Astrocyte (in vitro differentiated cells and primary cell): ENCODE measurements around the gene UBXN2A. TPM values are rescaled to one million over a fixed set of nuclear protein-coding genes. Genes with fewer than 3 reads are reported as not detected.

Experiments
- DNase-seq: peaks from one replicate; pipeline ENCODE4 v3.0.0-alpha.2; 2010; ENCODE audit warnings: low read depth
- FAIRE-seq: peaks from 2 replicates; lab custom pipeline; 2011; peaks lifted over from hg19 to GRCh38; lab: Jason Lieb, UNC
- H2AFZ ChIP-seq: 2 replicates; pipeline ENCODE4 v1.6.0; 2012; ENCODE audit warnings: low read depth, low read length, inconsistent platforms
- H3K27ac ChIP-seq: 2 replicates; pipeline ENCODE4 v1.5.1; 2011; ENCODE audit warnings: low read depth, low read length, inconsistent platforms
- H3K27me3 ChIP-seq: 2 replicates; pipeline ENCODE4 v1.6.0; 2011; ENCODE audit warnings: low read length, inconsistent platforms; ENCODE audit not compliant: insufficient read depth
- H3K36me3 ChIP-seq: 2 replicates; pipeline ENCODE4 v1.5.1; 2011; ENCODE audit warnings: low read length, inconsistent platforms; ENCODE audit not compliant: insufficient read depth
- H3K4me1 ChIP-seq: 2 replicates; pipeline ENCODE4 v1.5.1; 2011; ENCODE audit warnings: low read length, inconsistent platforms; ENCODE audit not compliant: insufficient read depth
- H3K4me2 ChIP-seq: 2 replicates; pipeline ENCODE4 v1.6.0; 2012; ENCODE audit warnings: low read length, inconsistent platforms
- H3K4me3 ChIP-seq: 2 replicates; pipeline ENCODE4 v1.5.1; 2011; ENCODE audit warnings: low read depth, mild to moderate bottlenecking, low read length, inconsistent platforms; ENCODE audit not compliant: insufficient read depth
- H3K79me2 ChIP-seq: 2 replicates; pipeline ENCODE4 v1.6.0; 2012; ENCODE audit warnings: mild to moderate bottlenecking, low read length, inconsistent platforms; ENCODE audit not compliant: insufficient read depth
- H3K9ac ChIP-seq: 2 replicates; pipeline ENCODE4 v1.6.0; 2012; ENCODE audit warnings: mild to moderate bottlenecking, low read length, inconsistent platforms
- H3K9me3 ChIP-seq: 2 replicates; pipeline ENCODE4 v1.5.1; 2012; ENCODE audit warnings: low read depth, mild to moderate bottlenecking, low read length, inconsistent platforms; ENCODE audit not compliant: insufficient read depth
- H4K20me1 ChIP-seq: 2 replicates; pipeline ENCODE4 v1.6.0; 2012; ENCODE audit warnings: low read length, inconsistent platforms; ENCODE audit not compliant: insufficient read depth
- H3K27ac Mint-ChIP-seq: one replicate; pipeline ENCODE4 v1.8.0; 2021; ENCODE audit warnings: mild to moderate bottlenecking, mixed read lengths; ENCODE audit not compliant: unreplicated experiment
- H3K27me3 Mint-ChIP-seq: one replicate; pipeline ENCODE4 v1.8.0; 2021; ENCODE audit warnings: low read depth, mixed read lengths; ENCODE audit not compliant: unreplicated experiment
- H3K36me3 Mint-ChIP-seq: one replicate; pipeline ENCODE4 v1.8.0; 2021; ENCODE audit warnings: low read depth, mixed read lengths; ENCODE audit not compliant: unreplicated experiment
- H3K4me1 Mint-ChIP-seq: one replicate; pipeline ENCODE4 v1.8.0; 2021; ENCODE audit warnings: low read depth, mixed read lengths; ENCODE audit not compliant: unreplicated experiment
- H3K4me3 Mint-ChIP-seq: one replicate; pipeline ENCODE4 v1.8.0; 2021; ENCODE audit warnings: mild to moderate bottlenecking, moderate library complexity, mixed read lengths; ENCODE audit not compliant: unreplicated experiment
- H3K9me3 Mint-ChIP-seq: one replicate; pipeline ENCODE4 v1.8.0; 2021; ENCODE audit warnings: mild to moderate bottlenecking, mixed read lengths; ENCODE audit not compliant: unreplicated experiment
- EZH2 ChIP-seq: IDR thresholded peaks from 2 replicates; pipeline ENCODE4 v1.6.1; 2012; ENCODE audit warnings: mild to moderate bottlenecking, low read length, inconsistent platforms; ENCODE audit not compliant: insufficient read depth
- total RNA-seq: library from RNA; stranded (reverse); gene quantifications from 2 replicates; pipeline ENCODE4 v1.2.1, GENCODE V29; 2021
- TF ChIP-seq, protein P1 (sequence below): IDR thresholded peaks from 2 replicates; pipeline ENCODE4 v1.5.1; 2011; ENCODE audit warnings: low read depth, mild to moderate bottlenecking, inconsistent platforms, low read length, moderate library complexity; ENCODE audit not compliant: insufficient read depth

Gene UBXN2A
- total RNA-seq, 1 donor from 2014 or later = 22.2 TPM

DNA sequence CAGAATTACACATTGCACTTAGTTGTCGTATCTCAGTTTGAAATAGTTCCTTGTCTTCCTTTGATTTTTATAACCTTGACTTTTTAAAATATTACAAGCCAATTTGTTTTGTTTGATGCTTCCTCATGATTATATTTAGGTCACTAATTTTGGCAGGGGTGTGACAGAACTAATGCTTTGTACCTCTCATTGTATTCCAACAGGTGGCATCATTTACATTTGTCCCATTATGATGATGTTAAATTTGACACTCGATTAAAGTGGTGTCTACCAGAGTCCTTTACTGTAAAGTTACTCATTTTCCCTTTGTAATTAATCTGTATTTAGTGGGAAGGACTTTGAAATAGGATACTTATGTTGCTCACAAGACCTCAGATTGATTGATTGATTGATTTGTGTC lies 48.1 kb downstream of the UBXN2A start:
- H2AFZ ChIP-seq = no peak overlapping the region
- Mint-ChIP-seq H3K36me3 (peaks cover 11% of the 10 kb centered on the region), H3K4me3 (no peak overlapping the region), H3K4me1 (peaks cover 2% of the 10 kb centered on the region), H3K27me3 (no peaks in the 10 kb centered on the region), H3K27ac (no peak overlapping the region), H3K9me3 (no peaks in the 10 kb centered on the region)
- FAIRE-seq (peak; percentile 34), DNase-seq (no peak)
- no peaks in the 10 kb centered on the region for H3K27me3 ChIP-seq
- no peak overlapping the region for H3K9ac ChIP-seq
- no peaks in the 10 kb centered on the region for H3K79me2 ChIP-seq
- no peak for TF ChIP-seq EZH2
- TF ChIP-seq, protein P1, sequence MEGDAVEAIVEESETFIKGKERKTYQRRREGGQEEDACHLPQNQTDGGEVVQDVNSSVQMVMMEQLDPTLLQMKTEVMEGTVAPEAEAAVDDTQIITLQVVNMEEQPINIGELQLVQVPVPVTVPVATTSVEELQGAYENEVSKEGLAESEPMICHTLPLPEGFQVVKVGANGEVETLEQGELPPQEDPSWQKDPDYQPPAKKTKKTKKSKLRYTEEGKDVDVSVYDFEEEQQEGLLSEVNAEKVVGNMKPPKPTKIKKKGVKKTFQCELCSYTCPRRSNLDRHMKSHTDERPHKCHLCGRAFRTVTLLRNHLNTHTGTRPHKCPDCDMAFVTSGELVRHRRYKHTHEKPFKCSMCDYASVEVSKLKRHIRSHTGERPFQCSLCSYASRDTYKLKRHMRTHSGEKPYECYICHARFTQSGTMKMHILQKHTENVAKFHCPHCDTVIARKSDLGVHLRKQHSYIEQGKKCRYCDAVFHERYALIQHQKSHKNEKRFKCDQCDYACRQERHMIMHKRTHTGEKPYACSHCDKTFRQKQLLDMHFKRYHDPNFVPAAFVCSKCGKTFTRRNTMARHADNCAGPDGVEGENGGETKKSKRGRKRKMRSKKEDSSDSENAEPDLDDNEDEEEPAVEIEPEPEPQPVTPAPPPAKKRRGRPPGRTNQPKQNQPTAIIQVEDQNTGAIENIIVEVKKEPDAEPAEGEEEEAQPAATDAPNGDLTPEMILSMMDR = peak; percentile 18
- H3K4me3 ChIP-seq = no peak overlapping the region
- H3K27ac ChIP-seq = no peak overlapping the region
- no peaks in the 10 kb centered on the region for H4K20me1 ChIP-seq
- no peaks in the 10 kb centered on the region for H3K9me3 ChIP-seq
- H3K36me3 ChIP-seq = no peaks in the 10 kb centered on the region
- no peaks in the 10 kb centered on the region for H3K4me1 ChIP-seq
- H3K4me2 ChIP-seq = no peak overlapping the region

DNA sequence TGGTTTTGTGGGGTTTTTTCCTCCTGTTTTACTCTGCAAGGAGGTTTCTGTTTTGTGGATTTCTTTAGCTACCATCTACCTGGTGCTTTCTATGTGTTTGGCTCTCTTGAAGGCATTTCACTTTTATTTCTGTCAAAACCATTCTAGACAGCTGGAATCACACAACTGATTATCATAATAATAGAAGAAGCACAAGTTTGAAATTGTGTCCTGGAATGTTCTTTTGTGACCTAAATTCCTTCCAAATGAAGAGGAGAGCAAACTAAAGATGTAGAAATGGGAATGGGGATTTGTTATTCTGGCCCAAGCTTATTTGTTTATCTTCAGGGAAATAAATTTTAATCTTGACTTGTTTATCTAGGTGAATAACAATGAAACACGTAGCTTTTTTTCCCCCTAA lies 52.7 kb downstream of the UBXN2A start:
- no peaks in the 10 kb centered on the region for H3K9me3 ChIP-seq
- H3K4me3 Mint-ChIP-seq = no peak overlapping the region
- H3K27ac ChIP-seq = no peak overlapping the region
- no peaks in the 10 kb centered on the region for H4K20me1 ChIP-seq
- H3K27me3 ChIP-seq = no peaks in the 10 kb centered on the region
- H3K4me1 ChIP-seq = no peaks in the 10 kb centered on the region
- H3K79me2 ChIP-seq = no peaks in the 10 kb centered on the region
- H3K9me3 Mint-ChIP-seq = no peaks in the 10 kb centered on the region
- H3K4me3 ChIP-seq = no peak overlapping the region
- no peak overlapping the region for H3K9ac ChIP-seq
- DNase-seq = no peak
- no peak overlapping the region for H3K27ac Mint-ChIP-seq
- peaks cover 5% of the 10 kb centered on the region for H3K4me1 Mint-ChIP-seq
- no peaks in the 10 kb centered on the region for H3K36me3 ChIP-seq
- no peaks in the 10 kb centered on the region for H3K27me3 Mint-ChIP-seq
- peaks cover 11% of the 10 kb centered on the region for H3K36me3 Mint-ChIP-seq
- no peak overlapping the region for H2AFZ ChIP-seq
- TF ChIP-seq EZH2 = no peak
- TF ChIP-seq, protein P1 = no peak
- H3K4me2 ChIP-seq = no peak overlapping the region
- no peak for FAIRE-seq

DNA sequence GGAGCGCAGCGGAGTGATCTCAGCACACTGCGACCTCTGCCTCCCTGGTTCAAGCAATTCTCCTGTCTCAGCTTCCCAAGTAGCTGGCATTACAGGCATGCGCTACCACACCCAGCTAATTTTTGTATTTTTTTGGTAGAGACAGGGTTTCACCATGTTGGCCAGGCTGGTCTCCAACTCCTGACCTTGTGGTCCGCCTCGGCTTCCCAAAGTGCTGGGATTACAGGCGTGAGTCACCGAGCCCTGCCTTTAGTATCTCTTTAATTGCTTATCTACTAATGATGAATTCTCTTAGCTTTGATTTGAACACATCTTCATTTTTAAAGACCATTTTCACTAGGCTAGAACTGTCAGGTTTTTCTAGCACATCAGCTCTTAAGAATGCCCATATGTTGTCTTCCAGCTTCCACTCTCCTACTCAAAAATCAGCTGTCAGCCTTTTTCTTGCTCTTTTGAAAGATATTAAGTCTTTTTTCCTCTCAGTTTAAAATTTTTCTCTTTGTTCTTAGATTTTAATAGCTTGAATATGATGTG lies 53.5 kb downstream of the UBXN2A start:
- Histone ChIP-seq H2AFZ (no peak overlapping the region), H3K27me3 (no peaks in the 10 kb centered on the region), H4K20me1 (no peaks in the 10 kb centered on the region), H3K4me1 (no peaks in the 10 kb centered on the region), H3K9ac (no peak overlapping the region), H3K36me3 (no peaks in the 10 kb centered on the region), H3K4me2 (no peak overlapping the region), H3K4me3 (no peak overlapping the region), H3K9me3 (no peaks in the 10 kb centered on the region), H3K79me2 (no peaks in the 10 kb centered on the region), H3K27ac (no peak overlapping the region)
- FAIRE-seq = no peak
- no peak for TF ChIP-seq EZH2
- TF ChIP-seq, protein P1 = no peak
- peaks cover 11% of the 10 kb centered on the region for H3K36me3 Mint-ChIP-seq
- H3K9me3 Mint-ChIP-seq = no peaks in the 10 kb centered on the region
- no peaks in the 10 kb centered on the region for H3K27me3 Mint-ChIP-seq
- no peak overlapping the region for H3K27ac Mint-ChIP-seq
- DNase-seq = no peak
- H3K4me1 Mint-ChIP-seq = peaks cover 5% of the 10 kb centered on the region
- no peak overlapping the region for H3K4me3 Mint-ChIP-seq
